Activated T-cell treated with anti-CD3 and anti-CD28 coated beads, Interleukin-2, amount 50 U/mL, for 72 hours (primary cell): ENCODE data around the gene GABBR2. TPM values are rescaled to one million over a fixed set of nuclear protein-coding genes. Genes with fewer than 3 reads are reported as not detected.

Source experiments
- ATAC-seq, 2 donors: fragments of 150-1000 bp; cut with Tn5 transposase; replicated peaks in 1 of 2; 2 replicates each; pipeline ENCODE4 v1.10.0; 2021; ENCODE audit warnings: moderate library complexity in 2 of 2, mild to moderate bottlenecking in 1 of 2
- DNase-seq, 2 donors: peaks; one replicate each; pipeline ENCODE4 v3.0.0; 2021 to 2022; ENCODE audit warnings: mixed read lengths in 1 of 2
- H3K27ac Mint-ChIP-seq: one replicate; pipeline ENCODE4 v1.8.0; 2022; ENCODE audit warnings: mild to moderate bottlenecking, moderate library complexity, mixed read lengths
- H3K27me3 Mint-ChIP-seq: one replicate; pipeline ENCODE4 v1.8.0; 2022; ENCODE audit warnings: low read depth, mixed read lengths
- H3K36me3 Mint-ChIP-seq, 2 donors: one replicate each; pipeline ENCODE4 v1.8.0; 2022; ENCODE audit warnings: mixed read lengths in 2 of 2, mild to moderate bottlenecking in 1 of 2; ENCODE audit not compliant: insufficient read depth in 2 of 2
- H3K4me1 Mint-ChIP-seq: one replicate; pipeline ENCODE4 v1.8.0; 2022; ENCODE audit warnings: low read depth, mixed read lengths
- H3K4me3 Mint-ChIP-seq, 2 donors: one replicate each; pipeline ENCODE4 v1.8.0; 2022; ENCODE audit warnings: mild to moderate bottlenecking in 2 of 2, mixed read lengths in 2 of 2, moderate library complexity in 2 of 2
- H3K9me3 Mint-ChIP-seq, 2 donors: one replicate each; pipeline ENCODE4 v1.8.0; 2022; ENCODE audit warnings: mixed read lengths in 2 of 2
- total RNA-seq, 2 donors: library from RNA; stranded (reverse); gene quantifications; one replicate each; pipeline ENCODE4 v1.2.3, GENCODE V29; 2022

Gene GABBR2
- total RNA-seq, 2 donors from 2014 or later: not detected

GRCh38 chr9:98603821-98604383, 104.8 kb downstream of the GABBR2 start:
- ATAC-seq (no peak), DNase-seq (no peak)
- no peak overlapping the region for H3K27ac Mint-ChIP-seq
- H3K4me1 Mint-ChIP-seq: no peaks in the 10 kb centered on the region
- no peaks in the 10 kb centered on the region for H3K9me3 Mint-ChIP-seq
- H3K36me3 Mint-ChIP-seq: no peaks in the 10 kb centered on the region
- no peak overlapping the region for H3K4me3 Mint-ChIP-seq
- H3K27me3 Mint-ChIP-seq: peaks cover 7% of the 10 kb centered on the region

GRCh38 chr9:98602839-98603500, 105.8 kb downstream of the GABBR2 start:
- Mint-ChIP-seq H3K9me3 (no peaks in the 10 kb centered on the region), H3K4me3 (no peak overlapping the region), H3K36me3 (no peaks in the 10 kb centered on the region), H3K4me1 (no peaks in the 10 kb centered on the region), H3K27me3 (peaks cover 7% of the 10 kb centered on the region), H3K27ac (no peak overlapping the region)
- ATAC-seq (no peak), DNase-seq (no peak)

DNA sequence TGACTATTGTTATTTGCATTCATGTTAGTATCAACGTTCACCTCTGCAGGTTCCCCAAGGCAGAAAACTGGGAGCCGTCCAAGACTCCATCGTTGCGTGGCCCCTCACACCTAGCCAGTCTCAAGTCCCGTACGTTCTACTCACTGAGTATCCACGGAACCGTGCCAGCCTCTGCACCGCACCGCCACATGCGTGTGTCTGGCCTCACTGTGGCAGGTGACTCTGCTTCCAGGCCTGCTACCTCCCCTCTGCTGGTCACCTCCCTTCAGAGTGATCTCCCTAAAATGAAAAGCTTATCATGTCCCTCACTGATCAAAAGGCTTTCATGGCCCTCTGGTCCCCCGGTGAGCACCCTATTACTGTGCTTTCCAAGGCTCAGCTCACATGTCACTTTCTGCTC, 108.1 kb downstream of the GABBR2 start:
- no peaks in the 10 kb centered on the region for H3K36me3 Mint-ChIP-seq

DNA sequence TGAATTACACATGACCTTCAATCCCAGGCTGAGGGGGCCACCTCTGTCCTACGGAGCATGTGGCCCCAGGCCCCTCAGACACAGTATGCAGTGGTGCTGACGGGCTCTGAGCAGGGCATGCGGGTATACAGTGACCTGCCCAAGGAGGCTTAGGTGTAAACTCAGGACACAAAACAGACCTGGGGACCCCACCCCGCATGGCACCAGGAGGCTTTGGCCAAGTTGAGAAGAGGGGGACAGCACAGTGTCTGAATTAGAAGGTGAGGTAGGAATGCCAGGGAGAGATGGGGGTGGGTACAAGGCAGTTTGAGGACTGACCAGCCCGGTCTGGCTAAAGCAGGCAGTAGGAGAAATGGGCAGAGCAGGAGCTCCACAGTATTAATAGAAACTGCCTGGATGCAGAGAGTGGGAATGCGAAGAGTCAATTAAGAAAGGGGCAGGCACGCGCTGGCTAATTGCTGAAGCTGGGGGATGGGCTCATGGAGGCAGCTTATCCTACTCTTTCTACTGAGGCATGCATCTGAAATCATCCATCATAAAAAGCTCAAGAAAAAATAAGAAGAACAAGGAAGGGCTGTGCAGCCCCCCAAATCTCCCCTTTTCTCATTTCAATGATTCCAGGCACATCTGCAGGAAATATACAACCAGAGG, 109.0 kb downstream of the GABBR2 start:
- no peak for ATAC-seq
- no peak overlapping the region for H3K27ac Mint-ChIP-seq
- H3K4me3 Mint-ChIP-seq: no peak overlapping the region
- no peak for DNase-seq
- H3K4me1 Mint-ChIP-seq: no peaks in the 10 kb centered on the region
- H3K9me3 Mint-ChIP-seq: no peaks in the 10 kb centered on the region
- H3K27me3 Mint-ChIP-seq: no peaks in the 10 kb centered on the region
- no peaks in the 10 kb centered on the region for H3K36me3 Mint-ChIP-seq

More for the DNA sequence above, 108.1 kb downstream of the GABBR2 start:
- no peak overlapping the region for H3K4me3 Mint-ChIP-seq
- H3K4me1 Mint-ChIP-seq: no peaks in the 10 kb centered on the region
- no peaks in the 10 kb centered on the region for H3K27me3 Mint-ChIP-seq
- H3K9me3 Mint-ChIP-seq: no peaks in the 10 kb centered on the region
- no peak for ATAC-seq
- no peak for DNase-seq
- no peak overlapping the region for H3K27ac Mint-ChIP-seq

DNA sequence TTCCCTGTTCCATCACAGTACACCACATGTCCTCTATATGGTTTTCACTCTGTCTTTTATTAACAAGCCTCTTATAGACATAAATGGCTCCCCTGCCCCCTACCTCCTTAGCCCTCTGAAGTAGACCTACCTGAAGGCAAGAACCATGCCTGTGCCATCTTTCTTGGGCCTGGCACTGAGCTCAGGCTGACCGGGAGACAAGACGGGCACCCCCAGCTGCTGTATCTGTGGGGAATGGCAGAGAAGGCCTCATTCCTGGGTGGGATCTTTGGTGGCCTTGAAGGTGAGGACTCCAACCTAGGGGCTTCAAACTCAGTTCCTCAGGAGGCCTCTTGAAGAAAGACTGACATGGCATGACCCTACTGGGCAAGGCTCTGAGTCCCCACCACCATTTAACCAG, 109.9 kb downstream of the GABBR2 start:
- Mint-ChIP-seq H3K27ac (no peak overlapping the region), H3K36me3 (no peaks in the 10 kb centered on the region), H3K4me1 (no peaks in the 10 kb centered on the region), H3K9me3 (no peaks in the 10 kb centered on the region), H3K27me3 (no peaks in the 10 kb centered on the region), H3K4me3 (no peak overlapping the region)
- ATAC-seq (no peak), DNase-seq (no peak)

- no peak for ATAC-seq
- H3K9me3 Mint-ChIP-seq: no peaks in the 10 kb centered on the region
- no peak for DNase-seq
- H3K4me3 Mint-ChIP-seq: no peak overlapping the region
- no peaks in the 10 kb centered on the region for H3K4me1 Mint-ChIP-seq
- no peaks in the 10 kb centered on the region for H3K36me3 Mint-ChIP-seq
- no peaks in the 10 kb centered on the region for H3K27me3 Mint-ChIP-seq
- H3K27ac Mint-ChIP-seq: no peak overlapping the region
Measured at GRCh38 chr9:98597236-98597771, 111.4 kb downstream of the GABBR2 start.

- H3K27ac Mint-ChIP-seq: no peak overlapping the region
- ATAC-seq (no peak), DNase-seq (no peak)
- no peaks in the 10 kb centered on the region for H3K27me3 Mint-ChIP-seq
- no peaks in the 10 kb centered on the region for H3K36me3 Mint-ChIP-seq
- no peaks in the 10 kb centered on the region for H3K4me1 Mint-ChIP-seq
- H3K4me3 Mint-ChIP-seq: no peak overlapping the region
- no peaks in the 10 kb centered on the region for H3K9me3 Mint-ChIP-seq
Measured at GRCh38 chr9:98596486-98596885, 112.2 kb downstream of the GABBR2 start.

- Mint-ChIP-seq H3K4me1 (no peaks in the 10 kb centered on the region), H3K9me3 (no peaks in the 10 kb centered on the region), H3K27ac (no peak overlapping the region), H3K36me3 (no peaks in the 10 kb centered on the region), H3K27me3 (peaks cover 12% of the 10 kb centered on the region), H3K4me3 (no peak overlapping the region)
- DNase-seq (no peak), ATAC-seq (no peak)
Measured at GRCh38 chr9:98594546-98595160, 114.1 kb downstream of the GABBR2 start.

DNA sequence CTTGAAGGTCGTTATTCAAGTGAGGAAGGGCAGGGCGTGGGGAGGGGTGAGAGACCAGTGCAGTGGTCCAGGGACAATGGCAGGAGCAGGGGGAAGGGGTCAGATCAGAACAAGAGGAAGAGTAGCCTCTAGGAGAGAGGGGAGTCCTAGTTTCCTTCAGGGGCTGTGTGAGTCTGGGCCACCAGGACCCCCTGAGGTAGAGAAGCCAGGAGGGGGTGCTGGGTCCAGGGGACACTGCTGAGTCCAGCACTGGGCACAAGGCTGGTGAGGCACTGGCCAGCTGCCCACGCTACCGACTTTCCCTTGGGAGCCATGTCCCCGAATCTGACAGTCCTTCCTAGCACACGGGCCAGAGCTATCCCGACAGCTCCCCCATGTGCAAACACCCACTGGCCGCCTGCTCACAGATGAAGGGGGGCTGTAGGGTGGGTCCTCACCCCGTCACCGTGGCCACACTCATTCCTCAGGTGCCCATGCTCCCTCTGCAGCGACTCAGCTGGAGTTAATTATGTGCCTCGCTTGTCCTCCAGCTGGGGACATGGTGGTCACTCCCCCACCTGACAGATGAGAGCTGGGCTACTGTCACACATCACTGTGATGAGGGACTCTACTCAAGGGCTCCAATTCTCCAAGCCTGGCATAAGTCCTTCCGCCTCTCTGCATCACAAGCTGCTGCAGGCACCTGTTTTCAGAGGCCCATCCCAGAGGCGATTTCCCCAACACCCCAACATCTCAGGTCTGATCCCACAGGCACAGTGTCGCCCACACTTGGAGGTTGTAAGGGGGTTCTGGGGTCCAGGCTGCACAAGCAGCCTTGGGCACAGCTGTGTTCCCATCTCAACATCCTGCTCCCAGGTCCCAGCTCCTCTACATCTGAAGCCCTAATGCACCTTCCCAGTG, 115.1 kb downstream of the GABBR2 start:
- H3K27me3 Mint-ChIP-seq: peaks cover 12% of the 10 kb centered on the region
- H3K4me1 Mint-ChIP-seq: no peaks in the 10 kb centered on the region
- ATAC-seq (no peak), DNase-seq (no peak)
- H3K9me3 Mint-ChIP-seq: no peaks in the 10 kb centered on the region
- no peak overlapping the region for H3K4me3 Mint-ChIP-seq
- no peaks in the 10 kb centered on the region for H3K36me3 Mint-ChIP-seq
- no peak overlapping the region for H3K27ac Mint-ChIP-seq

DNA sequence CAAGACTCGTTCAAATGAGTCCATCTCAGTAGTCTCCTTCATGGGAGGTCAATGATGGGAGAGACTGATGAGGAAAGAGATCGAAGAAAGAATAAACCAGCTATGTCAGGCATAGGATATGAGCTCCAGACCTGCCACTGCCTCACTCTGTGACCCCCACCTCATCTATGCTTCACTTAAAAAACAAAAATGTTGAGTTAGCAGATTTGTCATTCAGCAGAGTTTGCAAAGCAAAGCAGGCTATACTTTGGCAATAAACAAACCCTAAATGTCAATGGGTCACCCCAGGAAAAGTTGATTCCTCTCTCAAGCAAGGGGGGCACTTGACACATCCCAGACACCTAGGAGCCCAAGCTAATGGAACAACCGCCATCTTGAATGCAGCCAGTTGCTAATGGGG, 117.0 kb downstream of the GABBR2 start:
- no peaks in the 10 kb centered on the region for H3K36me3 Mint-ChIP-seq
- ATAC-seq (no peak), DNase-seq (no peak)
- H3K4me1 Mint-ChIP-seq: no peaks in the 10 kb centered on the region
- no peaks in the 10 kb centered on the region for H3K9me3 Mint-ChIP-seq
- H3K27me3 Mint-ChIP-seq: peaks cover 20% of the 10 kb centered on the region
- H3K27ac Mint-ChIP-seq: no peak overlapping the region
- no peak overlapping the region for H3K4me3 Mint-ChIP-seq

DNA sequence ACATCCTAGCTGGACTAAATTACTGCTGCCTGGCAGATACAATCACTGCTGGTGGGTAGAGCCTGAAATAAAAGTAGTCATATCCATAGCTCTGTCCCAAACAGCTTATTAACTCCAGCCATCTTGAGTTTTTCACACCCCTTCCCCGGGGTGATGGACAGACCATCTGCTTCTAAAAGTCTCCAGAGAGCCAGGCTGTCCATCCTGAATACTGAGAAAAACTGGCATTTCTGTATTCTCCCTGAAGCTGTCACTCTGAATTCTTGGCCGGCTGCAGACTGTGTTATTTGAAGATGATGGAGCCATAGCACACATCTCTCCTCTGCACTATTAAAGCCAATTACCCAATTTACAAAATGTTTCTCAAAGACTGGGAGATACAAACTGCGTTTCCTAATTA, 118.6 kb downstream of the GABBR2 start:
- H3K27ac Mint-ChIP-seq: no peak overlapping the region
- no peak for ATAC-seq
- H3K27me3 Mint-ChIP-seq: peaks cover 23% of the 10 kb centered on the region
- H3K4me1 Mint-ChIP-seq: no peaks in the 10 kb centered on the region
- H3K9me3 Mint-ChIP-seq: no peaks in the 10 kb centered on the region
- DNase-seq: no peak
- no peaks in the 10 kb centered on the region for H3K36me3 Mint-ChIP-seq
- H3K4me3 Mint-ChIP-seq: no peak overlapping the region

DNA sequence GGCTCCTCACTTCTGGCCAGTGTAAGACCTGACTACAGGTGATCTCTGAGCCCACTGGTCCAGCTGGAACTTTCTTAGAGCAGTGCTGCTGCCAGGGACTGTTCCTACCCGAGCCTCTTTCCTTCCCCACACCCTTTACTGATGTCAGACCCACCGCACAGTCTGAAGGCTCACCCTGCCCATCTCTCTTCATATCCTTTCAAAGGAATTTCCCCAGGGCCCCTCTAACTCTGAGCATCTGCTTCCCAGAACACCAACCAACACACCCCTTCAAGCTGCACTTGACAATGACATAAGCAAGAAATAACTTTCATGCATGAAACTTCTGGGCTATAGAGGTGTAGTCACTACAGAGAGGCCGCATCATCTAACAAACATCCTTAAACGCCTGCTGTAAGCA, 119.6 kb downstream of the GABBR2 start:
- Mint-ChIP-seq H3K27me3 (peaks cover 23% of the 10 kb centered on the region), H3K36me3 (peaks cover 0 to 2% of the 10 kb centered on the region in 2 donors), H3K9me3 (peaks cover 0 to 2% of the 10 kb centered on the region in 2 donors), H3K4me3 (no peak overlapping the region), H3K27ac (no peak overlapping the region), H3K4me1 (peaks cover 4% of the 10 kb centered on the region)
- no peak for DNase-seq
- ATAC-seq: no peak
